H1 (cell line): Measurements from ENCODE around the gene IRF8. TPM values are rescaled to one million over a fixed set of nuclear protein-coding genes. Genes with fewer than 3 reads are reported as not detected.

Source experiments
- CBX8 ChIP-seq: fragments of 300-800, 300-1000 bp; sonication (generic); IDR thresholded peaks from 2 replicates; pipeline ENCODE4 v1.7.1; 2016; ENCODE audit warnings: low read depth, low read length, borderline replicate concordance
- CREB1 ChIP-seq: IDR thresholded peaks from 2 replicates; pipeline ENCODE4 v1.6.1; 2012; ENCODE audit warnings: inconsistent platforms
- GABPA ChIP-seq: IDR thresholded peaks from 2 replicates; pipeline ENCODE4 v1.6.1; 2011; ENCODE audit warnings: mild to moderate bottlenecking, low read length, moderate library complexity, borderline replicate concordance; ENCODE audit not compliant: insufficient read depth
- JUN ChIP-seq: IDR thresholded peaks from 2 replicates; pipeline ENCODE4 v1.6.1; 2011; ENCODE audit warnings: low read depth, mild to moderate bottlenecking, improper control_type of control experiment, low read length
- KDM1A ChIP-seq: fragments of 200-600, 300-600 bp; sonication (generic); IDR thresholded peaks from 2 replicates; pipeline ENCODE4 v1.7.1; 2016; ENCODE audit warnings: mild to moderate bottlenecking, low read length, borderline replicate concordance
- RAD21 ChIP-seq, 2 experiments: IDR thresholded peaks in 1 of 2; conservative IDR thresholded peaks in 1 of 2; 2 replicates each; pipeline ENCODE4 v1.6.1; 2011; ENCODE audit warnings: low read depth in 2 of 2, low read length in 2 of 2, improper control_type of control experiment in 1 of 2, inconsistent platforms in 1 of 2, mild to moderate bottlenecking in 1 of 2, moderate library complexity in 1 of 2
- USF2 ChIP-seq: IDR thresholded peaks from 2 replicates; pipeline ENCODE4 v1.6.1; 2011; ENCODE audit warnings: low read length, improper control_type of control experiment
- polyA plus RNA-seq, 7 experiments: library from polyadenylated mRNA; depleted of rRNA in 3 of 7; stranded (reverse) in 5 of 7; unstranded in 2 of 7; fragments of >200 nt in 5 of 7; fragments of 200-250 nt in 2 of 7; gene quantifications; 1 replicate in 5 of 7; 2 replicates in 1 of 7; 4 replicates in 1 of 7; pipeline versions ENCODE4 v1.2.1 to v1.2.3, GENCODE V29; 2011 to 2013; ENCODE audit warnings: missing spikeins in 2 of 7, mixed read lengths in 2 of 7
- total RNA-seq: library from RNA; stranded (reverse); fragmentation: NEBNext Ultra II Directional; extraction: Animal tissue kit (Norgen Biotek cat#: 25700); gene quantifications from 2 replicates; pipeline ENCODE4 v1.2.1, GENCODE V29; 2021
- TF ChIP-seq, protein P1 (sequence below): fragments of 300-600 bp; sonication (generic); IDR thresholded peaks from 2 replicates; pipeline ENCODE4 v1.7.1; 2012; ENCODE audit warnings: low read length, moderate library complexity, mild to moderate bottlenecking, inconsistent platforms; ENCODE audit not compliant: insufficient replicate concordance

Gene IRF8
- total and polyA plus RNA-seq, 2 of the 8 experiments (the other 6 are each of a cell fraction or from before 2014, with no cell fraction given), result 0.35 to 2.0 TPM

DNA sequence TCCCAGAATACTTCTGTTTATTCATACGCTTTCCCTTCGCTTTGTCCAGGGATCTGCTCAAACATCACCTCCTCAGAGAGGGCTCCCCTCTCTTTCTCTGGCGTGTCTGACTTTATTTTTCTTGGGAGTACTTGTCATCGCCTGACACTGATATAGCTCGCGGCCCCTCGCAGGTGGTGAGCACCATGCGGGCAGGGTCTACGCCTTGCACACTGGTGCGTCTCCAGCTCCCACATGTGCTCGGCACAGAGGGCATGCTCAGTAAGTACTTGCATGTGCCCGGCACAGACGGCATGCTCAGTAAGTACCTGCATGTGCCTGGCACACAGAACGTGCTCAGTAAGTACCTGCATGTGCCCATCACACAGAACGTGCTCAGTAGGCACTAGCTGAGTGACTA, 57.5 kb downstream of the IRF8 start (continued):
- TF ChIP-seq USF2 (no peak), GABPA (no peak), CREB1 (no peak), RAD21 (IDR thresholded peaks at IDR 0.05 in 1 of 2, conservative IDR thresholded peaks at IDR 0.05 in 1 of 2; ENCODE audit: low read depth in 2 of 2, low read length in 2 of 2) (no peak), CBX8 (no peak), JUN (no peak), KDM1A (no peak)
- TF ChIP-seq, protein P1, sequence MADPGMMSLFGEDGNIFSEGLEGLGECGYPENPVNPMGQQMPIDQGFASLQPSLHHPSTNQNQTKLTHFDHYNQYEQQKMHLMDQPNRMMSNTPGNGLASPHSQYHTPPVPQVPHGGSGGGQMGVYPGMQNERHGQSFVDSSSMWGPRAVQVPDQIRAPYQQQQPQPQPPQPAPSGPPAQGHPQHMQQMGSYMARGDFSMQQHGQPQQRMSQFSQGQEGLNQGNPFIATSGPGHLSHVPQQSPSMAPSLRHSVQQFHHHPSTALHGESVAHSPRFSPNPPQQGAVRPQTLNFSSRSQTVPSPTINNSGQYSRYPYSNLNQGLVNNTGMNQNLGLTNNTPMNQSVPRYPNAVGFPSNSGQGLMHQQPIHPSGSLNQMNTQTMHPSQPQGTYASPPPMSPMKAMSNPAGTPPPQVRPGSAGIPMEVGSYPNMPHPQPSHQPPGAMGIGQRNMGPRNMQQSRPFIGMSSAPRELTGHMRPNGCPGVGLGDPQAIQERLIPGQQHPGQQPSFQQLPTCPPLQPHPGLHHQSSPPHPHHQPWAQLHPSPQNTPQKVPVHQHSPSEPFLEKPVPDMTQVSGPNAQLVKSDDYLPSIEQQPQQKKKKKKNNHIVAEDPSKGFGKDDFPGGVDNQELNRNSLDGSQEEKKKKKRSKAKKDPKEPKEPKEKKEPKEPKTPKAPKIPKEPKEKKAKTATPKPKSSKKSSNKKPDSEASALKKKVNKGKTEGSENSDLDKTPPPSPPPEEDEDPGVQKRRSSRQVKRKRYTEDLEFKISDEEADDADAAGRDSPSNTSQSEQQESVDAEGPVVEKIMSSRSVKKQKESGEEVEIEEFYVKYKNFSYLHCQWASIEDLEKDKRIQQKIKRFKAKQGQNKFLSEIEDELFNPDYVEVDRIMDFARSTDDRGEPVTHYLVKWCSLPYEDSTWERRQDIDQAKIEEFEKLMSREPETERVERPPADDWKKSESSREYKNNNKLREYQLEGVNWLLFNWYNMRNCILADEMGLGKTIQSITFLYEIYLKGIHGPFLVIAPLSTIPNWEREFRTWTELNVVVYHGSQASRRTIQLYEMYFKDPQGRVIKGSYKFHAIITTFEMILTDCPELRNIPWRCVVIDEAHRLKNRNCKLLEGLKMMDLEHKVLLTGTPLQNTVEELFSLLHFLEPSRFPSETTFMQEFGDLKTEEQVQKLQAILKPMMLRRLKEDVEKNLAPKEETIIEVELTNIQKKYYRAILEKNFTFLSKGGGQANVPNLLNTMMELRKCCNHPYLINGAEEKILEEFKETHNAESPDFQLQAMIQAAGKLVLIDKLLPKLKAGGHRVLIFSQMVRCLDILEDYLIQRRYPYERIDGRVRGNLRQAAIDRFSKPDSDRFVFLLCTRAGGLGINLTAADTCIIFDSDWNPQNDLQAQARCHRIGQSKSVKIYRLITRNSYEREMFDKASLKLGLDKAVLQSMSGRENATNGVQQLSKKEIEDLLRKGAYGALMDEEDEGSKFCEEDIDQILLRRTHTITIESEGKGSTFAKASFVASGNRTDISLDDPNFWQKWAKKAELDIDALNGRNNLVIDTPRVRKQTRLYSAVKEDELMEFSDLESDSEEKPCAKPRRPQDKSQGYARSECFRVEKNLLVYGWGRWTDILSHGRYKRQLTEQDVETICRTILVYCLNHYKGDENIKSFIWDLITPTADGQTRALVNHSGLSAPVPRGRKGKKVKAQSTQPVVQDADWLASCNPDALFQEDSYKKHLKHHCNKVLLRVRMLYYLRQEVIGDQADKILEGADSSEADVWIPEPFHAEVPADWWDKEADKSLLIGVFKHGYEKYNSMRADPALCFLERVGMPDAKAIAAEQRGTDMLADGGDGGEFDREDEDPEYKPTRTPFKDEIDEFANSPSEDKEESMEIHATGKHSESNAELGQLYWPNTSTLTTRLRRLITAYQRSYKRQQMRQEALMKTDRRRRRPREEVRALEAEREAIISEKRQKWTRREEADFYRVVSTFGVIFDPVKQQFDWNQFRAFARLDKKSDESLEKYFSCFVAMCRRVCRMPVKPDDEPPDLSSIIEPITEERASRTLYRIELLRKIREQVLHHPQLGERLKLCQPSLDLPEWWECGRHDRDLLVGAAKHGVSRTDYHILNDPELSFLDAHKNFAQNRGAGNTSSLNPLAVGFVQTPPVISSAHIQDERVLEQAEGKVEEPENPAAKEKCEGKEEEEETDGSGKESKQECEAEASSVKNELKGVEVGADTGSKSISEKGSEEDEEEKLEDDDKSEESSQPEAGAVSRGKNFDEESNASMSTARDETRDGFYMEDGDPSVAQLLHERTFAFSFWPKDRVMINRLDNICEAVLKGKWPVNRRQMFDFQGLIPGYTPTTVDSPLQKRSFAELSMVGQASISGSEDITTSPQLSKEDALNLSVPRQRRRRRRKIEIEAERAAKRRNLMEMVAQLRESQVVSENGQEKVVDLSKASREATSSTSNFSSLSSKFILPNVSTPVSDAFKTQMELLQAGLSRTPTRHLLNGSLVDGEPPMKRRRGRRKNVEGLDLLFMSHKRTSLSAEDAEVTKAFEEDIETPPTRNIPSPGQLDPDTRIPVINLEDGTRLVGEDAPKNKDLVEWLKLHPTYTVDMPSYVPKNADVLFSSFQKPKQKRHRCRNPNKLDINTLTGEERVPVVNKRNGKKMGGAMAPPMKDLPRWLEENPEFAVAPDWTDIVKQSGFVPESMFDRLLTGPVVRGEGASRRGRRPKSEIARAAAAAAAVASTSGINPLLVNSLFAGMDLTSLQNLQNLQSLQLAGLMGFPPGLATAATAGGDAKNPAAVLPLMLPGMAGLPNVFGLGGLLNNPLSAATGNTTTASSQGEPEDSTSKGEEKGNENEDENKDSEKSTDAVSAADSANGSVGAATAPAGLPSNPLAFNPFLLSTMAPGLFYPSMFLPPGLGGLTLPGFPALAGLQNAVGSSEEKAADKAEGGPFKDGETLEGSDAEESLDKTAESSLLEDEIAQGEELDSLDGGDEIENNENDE, result no peak
- TF ChIP-seq, all 59 proteins: peak for 0
